OCI-LY1 (cell line): Measurements from ENCODE around the gene SPG11.

ENCODE experiments used
- H2AFZ ChIP-seq: fragments of 200-600 bp; sonication (generic), shearing (Covaris generic); 2 replicates; pipeline ENCODE4 v1.6.0; 2014; ENCODE audit warnings: antibody characterized with exemption, mild to moderate bottlenecking, low read length
- H3F3A ChIP-seq: fragments of 200-600 bp; sonication (generic), shearing (Covaris generic); 2 replicates; pipeline ENCODE4 v1.6.0; 2014; ENCODE audit warnings: mild to moderate bottlenecking, antibody characterized with exemption, low read length, moderate library complexity; ENCODE audit not compliant: insufficient read depth
- H3K27ac ChIP-seq: fragments of 200-600 bp; sonication (generic); 2 replicates; pipeline ENCODE4 v1.5.1; 2014; ENCODE audit warnings: low read length, mixed run types, mild to moderate bottlenecking, low read depth; ENCODE audit not compliant: poor library complexity, severe bottlenecking
- H3K27me3 ChIP-seq: fragments of 200-600 bp; sonication (generic); 2 replicates; pipeline ENCODE4 v1.6.0; 2014; ENCODE audit warnings: antibody characterized with exemption, mild to moderate bottlenecking, low read length, moderate library complexity; ENCODE audit not compliant: insufficient read depth
- H3K36me3 ChIP-seq: fragments of 200-600 bp; sonication (generic); 2 replicates; pipeline ENCODE4 v1.6.1; 2014; ENCODE audit warnings: mild to moderate bottlenecking, antibody characterized with exemption, low read length, moderate library complexity, mixed read lengths; ENCODE audit not compliant: insufficient read depth
- H3K4me1 ChIP-seq: fragments of 200-600 bp; sonication (generic); 2 replicates; pipeline ENCODE4 v1.5.1; 2014; ENCODE audit warnings: mild to moderate bottlenecking, low read length, moderate library complexity; ENCODE audit not compliant: insufficient read depth, severe bottlenecking
- H3K4me2 ChIP-seq: fragments of 200-600 bp; sonication (generic), shearing (Covaris generic); 2 replicates; pipeline ENCODE4 v1.6.1; 2014; ENCODE audit warnings: low read length
- H3K4me3 ChIP-seq: fragments of 200-600 bp; sonication (generic); 2 replicates; pipeline ENCODE4 v1.5.1; 2014; ENCODE audit warnings: low read length, low read depth, mild to moderate bottlenecking, mixed read lengths; ENCODE audit not compliant: poor library complexity, severe bottlenecking
- H3K79me2 ChIP-seq: fragments of 200-600 bp; shearing (Covaris generic); 2 replicates; pipeline ENCODE4 v1.6.1; 2016; ENCODE audit warnings: mixed run types, low read length, mixed read lengths; ENCODE audit not compliant: insufficient read depth
- H3K9ac ChIP-seq: fragments of 200-600 bp; sonication (generic), shearing (Covaris generic); 2 replicates; pipeline ENCODE4 v1.6.1; 2014; ENCODE audit warnings: mild to moderate bottlenecking, low read length, mixed read lengths
- H3K9me2 ChIP-seq: fragments of 200-600 bp; sonication (generic), shearing (Covaris generic); 2 replicates; pipeline ENCODE4 v1.6.1; 2014; ENCODE audit warnings: low read depth, mild to moderate bottlenecking, low read length, mixed read lengths
- H3K9me3 ChIP-seq: fragments of 200-600 bp; shearing (Covaris generic); 2 replicates; pipeline ENCODE4 v1.6.1; 2014; ENCODE audit warnings: low read length, mixed read lengths
- H4K20me1 ChIP-seq: fragments of 200-600 bp; sonication (generic), shearing (Covaris generic); 2 replicates; pipeline ENCODE4 v1.6.0; 2016; ENCODE audit warnings: mild to moderate bottlenecking, low read length; ENCODE audit not compliant: insufficient read depth
- EZH2 ChIP-seq: fragments of 200-600 bp; sonication (generic), shearing (Covaris generic); IDR thresholded peaks from 2 replicates; pipeline ENCODE4 v1.8.0; 2017; ENCODE audit warnings: borderline replicate concordance, mixed run types, mild to moderate bottlenecking, antibody characterized with exemption, low read length, moderate library complexity, mixed read lengths
- TF ChIP-seq, protein P1 (sequence below): fragments of 200-600 bp; sonication (generic), shearing (Covaris generic); IDR thresholded peaks from 2 replicates; pipeline ENCODE4 v1.5.1; 2017; ENCODE audit warnings: mild to moderate bottlenecking, antibody characterized with exemption, low read length, moderate library complexity, mixed read lengths

Gene SPG11

DNA sequence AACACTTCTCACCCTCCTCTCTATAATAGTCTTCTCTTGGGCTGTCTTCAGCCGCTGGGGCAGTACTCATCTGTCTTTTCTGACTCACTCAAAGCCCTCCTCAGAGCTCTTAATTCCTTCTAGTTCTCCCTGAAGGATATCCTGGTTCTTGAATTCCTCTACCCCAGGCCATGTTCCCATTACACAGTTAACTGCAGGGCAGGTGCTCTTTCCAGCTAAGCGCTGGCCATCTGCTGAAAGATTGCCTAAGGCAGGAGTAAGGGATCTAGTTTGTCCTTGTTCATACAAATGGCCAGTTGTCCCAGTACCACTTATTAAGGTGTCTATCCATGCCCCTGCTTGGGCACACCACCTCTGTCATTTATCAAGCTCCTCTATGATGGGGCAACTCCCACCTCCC, 10.2 kb upstream of the SPG11 start:
- Histone ChIP-seq H3K4me2 (no peak overlapping the region), H2AFZ (no peak overlapping the region), H3K9ac (no peak overlapping the region), H3K27me3 (no peaks in the 10 kb centered on the region), H3F3A (no peaks in the 10 kb centered on the region), H3K79me2 (no peaks in the 10 kb centered on the region), H3K36me3 (no peaks in the 10 kb centered on the region), H3K9me3 (no peaks in the 10 kb centered on the region), H3K9me2 (no peaks in the 10 kb centered on the region), H3K4me3 (no peak overlapping the region), H3K27ac (no peak overlapping the region), H4K20me1 (no peaks in the 10 kb centered on the region), H3K4me1 (peaks cover 7% of the 10 kb centered on the region)
- TF ChIP-seq EZH2, result no peak
- TF ChIP-seq, protein P1, sequence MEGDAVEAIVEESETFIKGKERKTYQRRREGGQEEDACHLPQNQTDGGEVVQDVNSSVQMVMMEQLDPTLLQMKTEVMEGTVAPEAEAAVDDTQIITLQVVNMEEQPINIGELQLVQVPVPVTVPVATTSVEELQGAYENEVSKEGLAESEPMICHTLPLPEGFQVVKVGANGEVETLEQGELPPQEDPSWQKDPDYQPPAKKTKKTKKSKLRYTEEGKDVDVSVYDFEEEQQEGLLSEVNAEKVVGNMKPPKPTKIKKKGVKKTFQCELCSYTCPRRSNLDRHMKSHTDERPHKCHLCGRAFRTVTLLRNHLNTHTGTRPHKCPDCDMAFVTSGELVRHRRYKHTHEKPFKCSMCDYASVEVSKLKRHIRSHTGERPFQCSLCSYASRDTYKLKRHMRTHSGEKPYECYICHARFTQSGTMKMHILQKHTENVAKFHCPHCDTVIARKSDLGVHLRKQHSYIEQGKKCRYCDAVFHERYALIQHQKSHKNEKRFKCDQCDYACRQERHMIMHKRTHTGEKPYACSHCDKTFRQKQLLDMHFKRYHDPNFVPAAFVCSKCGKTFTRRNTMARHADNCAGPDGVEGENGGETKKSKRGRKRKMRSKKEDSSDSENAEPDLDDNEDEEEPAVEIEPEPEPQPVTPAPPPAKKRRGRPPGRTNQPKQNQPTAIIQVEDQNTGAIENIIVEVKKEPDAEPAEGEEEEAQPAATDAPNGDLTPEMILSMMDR, result no peak

DNA sequence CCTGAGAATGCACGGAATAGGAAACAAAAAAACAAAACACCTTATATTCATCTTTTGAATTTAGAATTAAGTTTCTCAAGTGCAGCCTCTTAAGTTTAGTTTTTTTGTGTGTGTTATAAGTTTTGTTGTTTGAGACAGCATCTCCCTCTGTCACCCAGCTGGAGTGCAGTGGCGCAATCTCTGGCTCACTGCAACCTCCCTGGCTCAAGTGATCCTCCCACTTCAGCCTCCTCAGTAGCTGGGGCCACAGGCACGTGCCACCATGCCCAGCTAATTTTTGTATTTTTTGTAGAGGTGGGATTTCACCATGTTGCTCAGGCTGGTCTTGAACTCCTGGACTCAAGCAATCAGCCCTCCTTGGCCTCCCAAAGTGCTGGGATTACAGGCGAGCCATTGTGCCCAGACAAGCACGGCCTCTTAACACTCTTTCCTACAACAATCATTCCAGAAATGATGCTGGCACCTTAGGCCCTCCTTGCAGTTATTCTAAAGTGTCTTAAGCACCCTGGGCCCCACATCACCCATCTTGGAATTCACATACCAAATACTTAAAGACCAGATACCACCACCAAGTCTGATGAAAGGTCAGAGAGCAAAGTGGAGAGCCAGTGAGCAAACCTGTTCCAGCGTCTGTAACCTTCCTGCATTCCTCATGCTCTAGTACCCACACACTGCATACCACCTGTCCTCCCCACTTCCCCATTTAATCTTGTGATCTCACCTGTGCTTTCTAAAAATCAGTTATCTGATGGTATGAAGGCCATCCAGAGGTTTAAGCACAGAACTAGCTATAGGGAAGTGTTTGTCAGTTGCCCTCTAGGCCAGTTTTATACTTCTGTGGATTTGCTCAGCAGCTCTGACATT, 6.9 kb upstream of the SPG11 start:
- no peak overlapping the region for H3K4me2 ChIP-seq
- H3K9me3 ChIP-seq, result no peaks in the 10 kb centered on the region
- no peaks in the 10 kb centered on the region for H3K9me2 ChIP-seq
- TF ChIP-seq EZH2, result no peak
- TF ChIP-seq, protein P1, result no peak
- no peak overlapping the region for H3K9ac ChIP-seq
- no peaks in the 10 kb centered on the region for H3K79me2 ChIP-seq
- no peaks in the 10 kb centered on the region for H3K27me3 ChIP-seq
- no peak overlapping the region for H2AFZ ChIP-seq
- no peak overlapping the region for H3K4me3 ChIP-seq
- no peak overlapping the region for H3K27ac ChIP-seq
- H4K20me1 ChIP-seq, result no peaks in the 10 kb centered on the region
- H3K4me1 ChIP-seq, result peaks cover 24% of the 10 kb centered on the region
- no peaks in the 10 kb centered on the region for H3F3A ChIP-seq
- H3K36me3 ChIP-seq, result no peaks in the 10 kb centered on the region

DNA sequence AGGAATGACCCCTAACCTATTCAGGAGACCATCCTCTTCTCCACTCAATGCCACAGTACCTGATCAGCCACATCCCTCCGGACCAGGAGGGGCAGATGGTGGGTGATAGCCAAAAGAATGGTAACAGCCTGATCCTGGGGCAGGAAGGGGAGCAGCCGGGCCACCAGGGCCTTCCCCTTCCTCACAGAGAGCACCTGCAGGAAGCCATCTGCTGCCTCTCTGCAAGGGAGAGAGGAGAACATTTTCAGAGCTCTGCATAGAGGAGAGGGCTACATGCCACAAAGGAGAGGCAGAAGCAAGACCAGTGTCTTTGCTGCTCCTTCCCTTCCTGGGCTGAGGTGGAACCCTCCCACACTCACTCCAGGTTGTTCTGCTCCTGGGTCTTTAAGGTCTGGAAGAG, 5.5 kb upstream of the SPG11 start:
- H4K20me1 ChIP-seq, result no peaks in the 10 kb centered on the region
- TF ChIP-seq EZH2, result no peak
- TF ChIP-seq, protein P1, result no peak

More for the DNA sequence above, 5.5 kb upstream of the SPG11 start:
- Histone ChIP-seq H3K9me2 (no peaks in the 10 kb centered on the region), H3K4me3 (no peak overlapping the region), H3K79me2 (no peaks in the 10 kb centered on the region), H3K36me3 (no peaks in the 10 kb centered on the region), H3K4me1 (peaks cover 35% of the 10 kb centered on the region), H3K4me2 (no peak overlapping the region), H3F3A (no peaks in the 10 kb centered on the region), H3K27ac (no peak overlapping the region), H2AFZ (no peak overlapping the region), H3K9ac (no peak overlapping the region), H3K9me3 (no peaks in the 10 kb centered on the region), H3K27me3 (no peaks in the 10 kb centered on the region)
